Esophagus squamous epithelium (tissue), 5 donors: ENCODE measurements around the gene OPN3. TPM values are rescaled to one million over a fixed set of nuclear protein-coding genes. Genes with fewer than 3 reads are reported as not detected.

ENCODE experiments used
- DNase-seq: peaks from one replicate; lab custom pipeline; 2025; lab: John Stamatoyannopoulos, UW
- H3K27ac ChIP-seq, 4 donors: fragments of 200-600 bp; sonication (generic); one replicate each; pipeline ENCODE4 v1.5.1; 2016 to 2019; ENCODE audit warnings: mild to moderate bottlenecking in 1 of 4
- H3K27me3 ChIP-seq, 4 donors: fragments of 200-600 bp; sonication (generic); 1 replicate in 3 of 4; 2 replicates in 1 of 4; pipeline versions ENCODE4 v1.5.1 to v1.6.0; 2017 to 2021; ENCODE audit warnings: antibody characterized with exemption in 1 of 4
- H3K36me3 ChIP-seq, 3 donors: fragments of 200-600 bp; sonication (generic); one replicate each; pipeline ENCODE4 v1.5.1; 2016 to 2019
- H3K4me1 ChIP-seq, 3 donors: fragments of 200-600 bp; sonication (generic); one replicate each; pipeline ENCODE4 v1.5.1; 2017 to 2019
- H3K4me3 ChIP-seq, 4 donors: fragments of 200-600 bp; sonication (generic); 1 replicate in 3 of 4; 2 replicates in 1 of 4; pipeline ENCODE4 v1.5.1; 2016 to 2019; ENCODE audit warnings: mild to moderate bottlenecking in 2 of 4, moderate library complexity in 1 of 4
- H3K9me3 ChIP-seq, 3 donors: fragments of 200-600 bp; sonication (generic); one replicate each; pipeline ENCODE4 v1.5.1; 2016 to 2019
- POLR2A ChIP-seq, 4 donors: fragments of 450-650 bp; IDR thresholded peaks; one replicate each; pipeline ENCODE4 v1.6.1; 2017; ENCODE audit warnings: antibody characterized with exemption in 4 of 4, mild to moderate bottlenecking in 4 of 4, moderate library complexity in 3 of 4
- WGBS, 2 donors: methylation state at CpG; one replicate each; pipeline ENCODE4 v1.1.5; 2018; 5-methylcytosine and 5-hydroxymethylcytosine counted together
- intact Hi-C: fragments of 100-400 bp; cut with DNase I; formaldehyde crosslinking; loops from one replicate; pipeline ENCODE4 v1.15.0; 2022
- total RNA-seq, 4 donors: library from RNA; depleted of rRNA; stranded (reverse); fragments of >200 nt; gene quantifications; one replicate each; pipeline ENCODE4 v1.1.0, GENCODE V29; 2016
- TF ChIP-seq, protein P1 (sequence below), 6 experiments: fragments of 450-650 bp in 4 of 6; fragments of 200-600 bp in 2 of 6; sonication (generic) in 2 of 6; IDR thresholded peaks; one replicate each; pipeline ENCODE4 v1.5.1; 2016 to 2019; ENCODE audit warnings: antibody characterized with exemption in 6 of 6, mild to moderate bottlenecking in 4 of 6, moderate library complexity in 4 of 6
- donor health status: DM: yes; HTN: yes; CAD: no.

Gene OPN3
- total RNA-seq, 4 donors from 2014 or later: 16.9 to 23.8 (median 21.9) TPM

DNA sequence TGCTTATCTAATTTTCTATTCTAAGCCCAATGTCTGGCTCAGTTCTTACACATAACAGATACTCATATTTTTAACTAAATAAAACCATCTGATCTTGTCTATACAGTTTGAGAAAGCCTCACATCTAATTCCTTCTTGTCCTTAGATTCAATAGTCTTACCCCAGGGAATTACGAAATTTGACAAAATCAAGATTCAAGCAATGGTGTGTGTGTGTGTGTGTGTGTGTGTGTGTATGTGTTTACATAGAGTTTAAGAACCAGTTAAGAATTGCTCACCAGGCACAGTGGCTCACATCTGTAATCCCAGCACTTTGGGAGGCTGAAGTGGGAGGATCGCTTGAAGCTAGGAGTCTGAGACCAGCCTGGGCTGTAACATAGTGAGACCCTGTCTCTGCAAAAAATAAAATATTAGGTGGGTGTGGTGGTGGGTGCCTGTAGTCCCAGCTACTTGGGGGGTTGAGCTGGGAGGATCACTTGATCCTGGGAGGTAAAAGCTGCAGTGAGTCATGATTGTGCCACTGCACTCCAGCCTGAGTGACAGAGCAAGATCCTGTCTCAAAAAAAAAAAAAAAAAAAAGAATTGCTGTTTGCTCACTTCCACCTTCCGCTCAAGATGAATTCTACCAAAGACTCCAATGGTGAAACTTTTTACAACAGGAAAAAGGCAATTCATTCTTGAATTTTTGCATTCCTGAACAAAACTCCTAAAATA, 18.1 kb upstream of the OPN3 start:
- intact Hi-C loops: no loop called here

DNA sequence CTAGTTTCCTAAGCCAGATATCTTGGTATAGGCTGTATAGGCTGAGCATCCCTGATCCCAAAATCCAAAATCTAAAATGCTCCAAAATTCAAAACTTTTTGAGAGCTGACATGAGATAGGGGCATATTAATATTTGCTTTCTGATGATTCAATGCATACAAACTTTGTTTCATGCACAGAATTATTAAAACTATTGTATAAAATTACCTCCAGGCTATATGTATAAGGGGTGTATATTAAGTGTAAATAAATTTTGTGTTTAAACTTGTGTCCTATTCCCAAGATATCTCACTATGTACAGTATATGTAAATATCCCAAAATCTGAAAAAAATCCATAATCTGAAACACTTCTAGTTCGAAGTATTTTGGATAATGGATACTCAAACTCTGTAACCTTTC, 14.5 kb upstream of the OPN3 start:
- no peak for DNase-seq
- H3K27ac ChIP-seq: no peak overlapping the region
- TF ChIP-seq POLR2A (IDR thresholded peaks at IDR 0.05): no peak
- TF ChIP-seq, protein P1, sequence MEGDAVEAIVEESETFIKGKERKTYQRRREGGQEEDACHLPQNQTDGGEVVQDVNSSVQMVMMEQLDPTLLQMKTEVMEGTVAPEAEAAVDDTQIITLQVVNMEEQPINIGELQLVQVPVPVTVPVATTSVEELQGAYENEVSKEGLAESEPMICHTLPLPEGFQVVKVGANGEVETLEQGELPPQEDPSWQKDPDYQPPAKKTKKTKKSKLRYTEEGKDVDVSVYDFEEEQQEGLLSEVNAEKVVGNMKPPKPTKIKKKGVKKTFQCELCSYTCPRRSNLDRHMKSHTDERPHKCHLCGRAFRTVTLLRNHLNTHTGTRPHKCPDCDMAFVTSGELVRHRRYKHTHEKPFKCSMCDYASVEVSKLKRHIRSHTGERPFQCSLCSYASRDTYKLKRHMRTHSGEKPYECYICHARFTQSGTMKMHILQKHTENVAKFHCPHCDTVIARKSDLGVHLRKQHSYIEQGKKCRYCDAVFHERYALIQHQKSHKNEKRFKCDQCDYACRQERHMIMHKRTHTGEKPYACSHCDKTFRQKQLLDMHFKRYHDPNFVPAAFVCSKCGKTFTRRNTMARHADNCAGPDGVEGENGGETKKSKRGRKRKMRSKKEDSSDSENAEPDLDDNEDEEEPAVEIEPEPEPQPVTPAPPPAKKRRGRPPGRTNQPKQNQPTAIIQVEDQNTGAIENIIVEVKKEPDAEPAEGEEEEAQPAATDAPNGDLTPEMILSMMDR (IDR thresholded peaks at IDR 0.05): no peak
- H3K36me3 ChIP-seq: no peaks in the 10 kb centered on the region
- no peak overlapping the region for H3K4me3 ChIP-seq
- no peaks in the 10 kb centered on the region for H3K4me1 ChIP-seq
- intact Hi-C loops: no loop called here
- H3K9me3 ChIP-seq: no peaks in the 10 kb centered on the region
- no peaks in the 10 kb centered on the region for H3K27me3 ChIP-seq
- 78 to 88% methylated on average over 1 of the region's 1 CpG for WGBS, 2 donors

More for the DNA sequence above, 18.1 kb upstream of the OPN3 start:
- Histone ChIP-seq H3K4me3 (no peak overlapping the region), H3K4me1 (no peaks in the 10 kb centered on the region), H3K27ac (no peak overlapping the region), H3K36me3 (no peaks in the 10 kb centered on the region), H3K27me3 (no peaks in the 10 kb centered on the region), H3K9me3 (no peaks in the 10 kb centered on the region)
- 87 to 92% methylated on average over 3 of the region's 3 CpGs for WGBS, 2 donors
- no peak for DNase-seq
- TF ChIP-seq, protein P1 (IDR thresholded peaks at IDR 0.05): no peak
- no peak for TF ChIP-seq POLR2A (IDR thresholded peaks at IDR 0.05)

DNA sequence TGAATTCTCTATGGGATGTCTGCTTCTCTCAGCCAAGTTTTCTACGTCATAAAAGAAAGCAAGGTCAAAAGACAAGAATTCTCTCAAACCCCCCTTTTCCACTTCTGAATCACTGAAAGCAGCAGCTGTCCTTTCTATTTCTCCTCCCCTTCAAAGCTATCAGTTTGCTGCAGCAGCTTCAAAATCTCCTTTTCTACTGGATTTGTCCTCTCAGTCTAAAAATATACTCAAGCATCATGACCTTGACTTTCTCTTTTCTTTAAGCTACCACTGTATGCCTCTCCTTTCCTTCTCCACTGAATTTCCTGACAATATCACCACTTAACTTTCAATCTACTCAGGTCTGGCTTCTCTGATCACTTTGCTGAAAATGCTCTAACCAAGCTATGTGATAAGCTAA, 13.8 kb upstream of the OPN3 start:
- TF ChIP-seq, protein P1 (IDR thresholded peaks at IDR 0.05): no peak
- TF ChIP-seq POLR2A (IDR thresholded peaks at IDR 0.05): no peak
- WGBS, 2 donors: 64 to 67% methylated on average over 1 of the region's 1 CpG
- Histone ChIP-seq H3K36me3 (no peaks in the 10 kb centered on the region), H3K27ac (no peak overlapping the region), H3K4me3 (no peak overlapping the region), H3K27me3 (no peaks in the 10 kb centered on the region), H3K9me3 (no peaks in the 10 kb centered on the region), H3K4me1 (no peaks in the 10 kb centered on the region)
- DNase-seq: no peak
- intact Hi-C loops: no loop called here

DNA sequence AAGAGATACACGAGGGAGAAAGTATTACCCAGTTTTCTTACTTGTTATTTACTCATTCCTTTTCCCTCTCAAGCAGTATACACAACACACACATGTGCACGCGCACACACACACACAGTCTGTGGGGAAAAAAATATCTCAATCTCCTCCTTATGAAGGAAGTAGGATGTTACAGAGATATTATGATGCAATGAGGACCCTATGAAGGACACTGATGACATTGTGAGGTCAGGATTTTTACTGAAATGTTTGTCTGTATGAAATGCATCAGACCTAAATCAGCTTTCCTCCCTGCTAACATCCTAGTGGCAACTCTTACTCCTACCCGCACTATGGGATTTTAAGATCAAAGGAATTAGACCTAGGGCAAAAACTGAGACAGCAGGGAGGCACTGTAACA, 11.8 kb upstream of the OPN3 start, which contains the start of gene WDR64:
Gene WDR64, plus strand, starts transcription at position 270 of the 400 bp plus-strand sequence. CDS start 204 bp downstream, outside the sequence.
- 87 to 93% methylated on average over 4 of the region's 4 CpGs for WGBS, 2 donors
- H3K4me1 ChIP-seq: no peaks in the 10 kb centered on the region

DNA sequence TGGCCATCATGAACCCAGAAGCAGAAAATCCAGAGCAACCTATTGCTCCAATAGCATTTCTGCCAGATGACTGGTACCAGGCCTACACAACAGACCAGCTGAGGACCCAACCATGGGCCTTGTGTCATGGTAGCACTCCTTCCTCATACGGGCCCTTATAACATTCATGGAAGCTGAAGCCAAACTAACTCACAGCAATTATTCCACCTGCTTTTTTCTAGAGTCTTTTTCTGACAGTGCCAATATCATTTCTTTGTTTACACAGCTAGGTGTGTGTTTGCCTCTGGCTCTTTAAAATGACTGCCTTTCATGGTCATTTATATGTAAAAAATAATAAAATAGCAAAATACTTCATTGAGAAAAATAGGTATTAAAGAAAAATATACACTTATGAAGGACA, 8.0 kb upstream of the OPN3 start:
- no peak overlapping the region for H3K4me3 ChIP-seq
- H3K9me3 ChIP-seq: no peaks in the 10 kb centered on the region
- intact Hi-C loops: no loop called here
- H3K36me3 ChIP-seq: no peaks in the 10 kb centered on the region
- no peak overlapping the region for H3K27ac ChIP-seq
- no peak for TF ChIP-seq POLR2A (IDR thresholded peaks at IDR 0.05)
- TF ChIP-seq, protein P1 (IDR thresholded peaks at IDR 0.05): no peak
- DNase-seq: no peak
- 76 to 80% methylated on average over 1 of the region's 1 CpG for WGBS, 2 donors
- no peaks in the 10 kb centered on the region for H3K27me3 ChIP-seq
- H3K4me1 ChIP-seq: no peaks in the 10 kb centered on the region

More for the DNA sequence above, 11.8 kb upstream of the OPN3 start, which contains the start of gene WDR64:
- intact Hi-C loops: no loop called here
- Histone ChIP-seq H3K9me3 (no peaks in the 10 kb centered on the region), H3K36me3 (no peaks in the 10 kb centered on the region), H3K27me3 (no peaks in the 10 kb centered on the region), H3K4me3 (no peak within 1 kb of the TSS), H3K27ac (no peak within 1 kb of the TSS)
- TF ChIP-seq, protein P1 (IDR thresholded peaks at IDR 0.05): no peak
- no peak for TF ChIP-seq POLR2A (IDR thresholded peaks at IDR 0.05)
- no peak for DNase-seq
